Measurements from ENCODE around the gene DLEC1. TPM values are rescaled to one million over a fixed set of nuclear protein-coding genes. Genes with fewer than 3 reads are reported as not detected.

Gene DLEC1
- total RNA-seq, 4 donors from 2014 or later, result 0.19 to 2.1 (median 0.50) TPM

- peaks cover 3% of the 10 kb centered on the region for H3K4me1 ChIP-seq
- no peak overlapping the region for H3K27ac ChIP-seq
- TF ChIP-seq EP300 (IDR thresholded peaks at IDR 0.05) (no peak), POLR2A (IDR thresholded peaks at IDR 0.05) (no peak), POLR2AphosphoS5 (IDR thresholded peaks at IDR 0.05) (no peak)
- TF ChIP-seq, protein P1, sequence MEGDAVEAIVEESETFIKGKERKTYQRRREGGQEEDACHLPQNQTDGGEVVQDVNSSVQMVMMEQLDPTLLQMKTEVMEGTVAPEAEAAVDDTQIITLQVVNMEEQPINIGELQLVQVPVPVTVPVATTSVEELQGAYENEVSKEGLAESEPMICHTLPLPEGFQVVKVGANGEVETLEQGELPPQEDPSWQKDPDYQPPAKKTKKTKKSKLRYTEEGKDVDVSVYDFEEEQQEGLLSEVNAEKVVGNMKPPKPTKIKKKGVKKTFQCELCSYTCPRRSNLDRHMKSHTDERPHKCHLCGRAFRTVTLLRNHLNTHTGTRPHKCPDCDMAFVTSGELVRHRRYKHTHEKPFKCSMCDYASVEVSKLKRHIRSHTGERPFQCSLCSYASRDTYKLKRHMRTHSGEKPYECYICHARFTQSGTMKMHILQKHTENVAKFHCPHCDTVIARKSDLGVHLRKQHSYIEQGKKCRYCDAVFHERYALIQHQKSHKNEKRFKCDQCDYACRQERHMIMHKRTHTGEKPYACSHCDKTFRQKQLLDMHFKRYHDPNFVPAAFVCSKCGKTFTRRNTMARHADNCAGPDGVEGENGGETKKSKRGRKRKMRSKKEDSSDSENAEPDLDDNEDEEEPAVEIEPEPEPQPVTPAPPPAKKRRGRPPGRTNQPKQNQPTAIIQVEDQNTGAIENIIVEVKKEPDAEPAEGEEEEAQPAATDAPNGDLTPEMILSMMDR (IDR thresholded peaks at IDR 0.05), result no peak
- peaks cover 13% of the 10 kb centered on the region for H3K36me3 ChIP-seq
- DNase-seq (ENCODE audit: low spot score in 2 of 2), result no peak
- H3K9me3 ChIP-seq, result peaks cover 6% of the 10 kb centered on the region
- 89% methylated on average over 2 of the region's 2 CpGs for WGBS
- no peaks in the 10 kb centered on the region for H3K27me3 ChIP-seq
- no peak overlapping the region for H3K4me3 ChIP-seq
Measured at GRCh38 chr3:38146504-38146903, 107.5 kb downstream of the DLEC1 start.

GRCh38 chr3:38147421-38147820 lies 108.4 kb downstream of the DLEC1 start:
- WGBS, result 83% methylated on average over 3 of the region's 3 CpGs
- DNase-seq (ENCODE audit: low spot score in 2 of 2), result no peak
- no peak overlapping the region for H3K27ac ChIP-seq
- H3K36me3 ChIP-seq, result peaks cover 4% of the 10 kb centered on the region
- no peak overlapping the region for H3K4me3 ChIP-seq
- no peaks in the 10 kb centered on the region for H3K27me3 ChIP-seq
- peaks cover 6% of the 10 kb centered on the region for H3K9me3 ChIP-seq
- TF ChIP-seq POLR2AphosphoS5 (IDR thresholded peaks at IDR 0.05) (no peak), POLR2A (IDR thresholded peaks at IDR 0.05) (no peak), EP300 (IDR thresholded peaks at IDR 0.05) (no peak)
- TF ChIP-seq, protein P1 (IDR thresholded peaks at IDR 0.05), result no peak
- H3K4me1 ChIP-seq, result peaks cover 4% of the 10 kb centered on the region

DNA sequence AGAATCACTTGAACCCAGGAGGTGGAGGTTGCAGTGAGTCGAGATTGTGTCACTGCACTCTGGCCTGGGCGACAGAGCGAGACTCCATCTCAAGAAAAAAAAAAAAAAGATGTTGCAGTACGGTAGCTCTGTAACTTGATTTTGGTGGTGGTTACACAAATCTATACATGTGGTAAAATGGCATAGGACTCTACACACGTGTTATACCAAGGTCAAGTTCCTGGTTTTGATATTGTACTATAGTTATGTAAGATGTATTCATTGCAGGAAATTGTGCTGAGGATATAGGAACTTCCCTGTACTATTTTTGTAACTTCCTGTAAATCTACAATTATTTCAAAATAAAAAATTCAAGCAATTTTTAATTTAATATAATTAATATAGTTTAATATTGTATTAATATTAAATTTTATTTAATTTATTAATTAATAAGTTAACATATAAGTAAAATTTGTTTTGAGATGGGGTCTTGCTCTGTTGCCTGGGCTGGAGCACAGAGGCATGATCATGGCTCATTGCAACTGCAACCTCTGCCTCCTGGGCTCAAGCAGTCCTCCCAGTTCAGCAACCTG lies 109.4 kb downstream of the DLEC1 start:
- no peak for DNase-seq (ENCODE audit: low spot score in 2 of 2)
- WGBS, result 78% methylated on average over 5 of the region's 5 CpGs
- Histone ChIP-seq H3K4me1 (peaks cover 13% of the 10 kb centered on the region), H3K27me3 (no peaks in the 10 kb centered on the region), H3K4me3 (no peak overlapping the region), H3K9me3 (peaks cover 6% of the 10 kb centered on the region), H3K27ac (no peak overlapping the region), H3K36me3 (no peaks in the 10 kb centered on the region)
- TF ChIP-seq POLR2A (IDR thresholded peaks at IDR 0.05), result no peak
- TF ChIP-seq EP300 (IDR thresholded peaks at IDR 0.05), result no peak
- no peak for TF ChIP-seq POLR2AphosphoS5 (IDR thresholded peaks at IDR 0.05)
- TF ChIP-seq, protein P1 (IDR thresholded peaks at IDR 0.05), result no peak

DNA sequence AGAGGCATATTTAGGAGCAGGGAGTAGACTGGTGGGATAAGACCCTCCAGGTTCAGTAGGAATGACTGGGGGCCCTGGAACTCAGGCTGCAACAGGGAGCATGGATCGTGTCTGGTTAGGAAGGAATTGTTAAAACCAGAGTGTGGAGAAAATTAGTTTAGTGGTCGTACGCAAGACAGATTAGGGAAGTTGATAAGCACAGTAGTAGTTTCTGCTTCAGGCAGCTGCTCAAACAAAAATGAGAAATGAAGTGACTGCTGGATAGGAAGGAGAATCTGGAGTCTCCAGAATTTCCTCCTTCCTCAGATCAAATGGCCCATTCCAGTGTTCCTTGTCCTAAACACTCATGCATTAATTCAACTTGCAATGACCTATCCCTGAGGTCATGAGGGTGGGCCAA lies 110.7 kb downstream of the DLEC1 start:
- H3K36me3 ChIP-seq, result no peaks in the 10 kb centered on the region
- H3K9me3 ChIP-seq, result peaks cover 6% of the 10 kb centered on the region
- no peaks in the 10 kb centered on the region for H3K27me3 ChIP-seq
- TF ChIP-seq POLR2AphosphoS5 (IDR thresholded peaks at IDR 0.05), result no peak
- no peak for TF ChIP-seq POLR2A (IDR thresholded peaks at IDR 0.05)
- TF ChIP-seq, protein P1 (IDR thresholded peaks at IDR 0.05), result no peak
- no peak for TF ChIP-seq EP300 (IDR thresholded peaks at IDR 0.05)
- no peak overlapping the region for H3K4me3 ChIP-seq
- DNase-seq (ENCODE audit: low spot score in 2 of 2), result no peak
- H3K4me1 ChIP-seq, result peaks cover 26% of the 10 kb centered on the region
- peak overlapping the region; percentile 49 for H3K27ac ChIP-seq
- 81% methylated on average over 3 of the region's 3 CpGs for WGBS

DNA sequence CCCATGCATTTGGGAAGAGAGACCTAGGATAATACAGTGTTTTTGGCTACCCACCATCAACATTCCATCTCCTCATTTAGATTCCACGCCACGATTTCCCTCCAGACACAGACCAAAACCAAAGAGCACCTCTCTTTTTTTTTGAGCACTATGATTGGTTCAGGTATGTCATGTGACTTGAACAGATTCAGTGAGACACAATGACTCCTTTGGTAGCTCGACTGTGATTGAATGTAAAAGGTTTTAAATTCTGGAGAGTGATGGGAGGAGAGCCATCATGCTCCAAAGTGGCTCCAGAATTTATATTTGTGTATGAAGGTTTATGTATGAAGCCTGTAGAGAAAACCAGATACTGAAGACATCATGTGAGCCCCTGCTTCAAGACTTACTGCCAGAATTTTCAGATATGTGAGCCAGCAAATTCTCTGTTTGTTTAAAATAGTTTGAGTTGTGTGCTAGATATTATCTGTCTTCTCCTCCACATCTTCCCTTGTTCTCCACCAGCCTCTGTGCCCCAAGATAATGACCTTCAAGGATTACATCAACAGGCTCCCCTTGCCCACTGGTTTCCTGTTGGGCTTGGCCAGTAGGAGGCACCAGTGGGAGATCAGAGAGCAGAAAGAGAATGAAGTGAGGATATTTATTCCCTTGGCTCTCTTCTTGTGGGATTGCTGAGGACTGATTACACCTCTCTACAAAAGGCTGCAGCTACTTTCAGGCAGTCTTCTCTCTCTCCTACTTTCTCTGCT lies 111.9 kb downstream of the DLEC1 start:
- Histone ChIP-seq H3K4me3 (no peak overlapping the region), H3K36me3 (no peaks in the 10 kb centered on the region), H3K9me3 (peaks cover 4% of the 10 kb centered on the region), H3K4me1 (peaks cover 31% of the 10 kb centered on the region), H3K27ac (no peak overlapping the region), H3K27me3 (no peaks in the 10 kb centered on the region)
- DNase-seq (ENCODE audit: low spot score in 2 of 2), result no peak
- TF ChIP-seq, protein P1 (IDR thresholded peaks at IDR 0.05), result no peak
- no peak for TF ChIP-seq POLR2AphosphoS5 (IDR thresholded peaks at IDR 0.05)
- TF ChIP-seq EP300 (IDR thresholded peaks at IDR 0.05), result no peak
- TF ChIP-seq POLR2A (IDR thresholded peaks at IDR 0.05), result no peak
- 86% methylated on average over 3 of the region's 3 CpGs for WGBS

Measured in suprapubic skin (tissue), 4 donors.